Activated CD8-positive, alpha-beta T cell treated with anti-CD3 and anti-CD28 coated beads for 36 hours (primary cell): ENCODE results near the gene GABRG2. TPM values are rescaled to one million over a fixed set of nuclear protein-coding genes. Genes with fewer than 3 reads are reported as not detected.

ENCODE experiments used
- ATAC-seq: fragments of 200-7000 bp; cut with Tn5 transposase; one replicate; pipeline ENCODE4 v1.10.0; 2021; ENCODE audit warnings: mild to moderate bottlenecking, moderate library complexity
- CTCF ChIA-PET: fragments of 350-600 bp; sonication (Branson Sonifier 250); formaldehyde crosslinking; loops from one replicate; lab custom pipeline; 2021; ENCODE audit warnings: antibody characterized with exemption; lab: Charles Lee
- POLR2A ChIA-PET: fragments of 350-600 bp; sonication (Branson Sonifier 250); formaldehyde crosslinking; loops from one replicate; lab custom pipeline; 2021; ENCODE audit warnings: antibody characterized with exemption; lab: Charles Lee
- DNase-seq: peaks from one replicate; pipeline ENCODE4 v3.0.0-alpha.2; 2020
- H3K27ac Mint-ChIP-seq: one replicate; pipeline ENCODE4 v1.8.0; 2021; ENCODE audit warnings: mild to moderate bottlenecking, mixed read lengths
- H3K27me3 Mint-ChIP-seq: one replicate; pipeline ENCODE4 v1.8.0; 2021; ENCODE audit warnings: mixed read lengths
- H3K36me3 Mint-ChIP-seq: one replicate; pipeline ENCODE4 v1.8.0; 2021; ENCODE audit warnings: low read depth, mixed read lengths
- H3K4me1 Mint-ChIP-seq: one replicate; pipeline ENCODE4 v1.8.0; 2021; ENCODE audit warnings: low read depth, mixed read lengths
- H3K4me3 Mint-ChIP-seq: one replicate; pipeline ENCODE4 v1.8.0; 2021; ENCODE audit warnings: mild to moderate bottlenecking, moderate library complexity, mixed read lengths
- H3K9me3 Mint-ChIP-seq: one replicate; pipeline ENCODE4 v1.8.0; 2021; ENCODE audit warnings: mixed read lengths
- CTCF ChIP-seq: fragments of 200-600 bp; IDR thresholded peaks from one replicate; pipeline ENCODE4 v1.8.0; 2022; ENCODE audit warnings: antibody characterized with exemption, mild to moderate bottlenecking
- intact Hi-C: fragments of 100-400 bp; cut with micrococcal nuclease; formaldehyde crosslinking; loops from one replicate; pipeline ENCODE4 v1.10.0; 2022
- total RNA-seq, 2 experiments: library from RNA; stranded (reverse); gene quantifications; one replicate each; pipeline ENCODE4 v1.2.3, GENCODE V29; 2021

GABRG2 gene
- not detected for total RNA-seq

GRCh38 chr5:162067655-162068411 lies at the start of gene GABRG2:
TSS of gene GABRG2 (plus strand) at chr5:162067773. CDS start at chr5:162068000, 227 bp downstream.
- Mint-ChIP-seq H3K4me1 (no peaks in the 10 kb centered on the region), H3K9me3 (peaks cover 2% of the 10 kb centered on the region), H3K27ac (no peak within 1 kb of the TSS), H3K36me3 (no peaks in the 10 kb centered on the region), H3K27me3 (no peaks in the 10 kb centered on the region), H3K4me3 (no peak within 1 kb of the TSS)
- CTCF ChIA-PET: no interaction called here
- DNase-seq (no peak), ATAC-seq (no peak)
- intact Hi-C loops: no loop called here
- POLR2A ChIA-PET: no interaction called here
- no peak for TF ChIP-seq CTCF

- Mint-ChIP-seq H3K4me1 (no peaks in the 10 kb centered on the region), H3K27me3 (no peaks in the 10 kb centered on the region), H3K9me3 (peaks cover 8% of the 10 kb centered on the region), H3K4me3 (no peak overlapping the region), H3K36me3 (no peaks in the 10 kb centered on the region), H3K27ac (no peak overlapping the region)
- CTCF ChIA-PET: no interaction called here
- intact Hi-C loops: no loop called here
- no peak for TF ChIP-seq CTCF
- DNase-seq (no peak), ATAC-seq (no peak)
- POLR2A ChIA-PET: no interaction called here
Measured at GRCh38 chr5:162025312-162025711, 42.3 kb upstream of the GABRG2 start.

DNA sequence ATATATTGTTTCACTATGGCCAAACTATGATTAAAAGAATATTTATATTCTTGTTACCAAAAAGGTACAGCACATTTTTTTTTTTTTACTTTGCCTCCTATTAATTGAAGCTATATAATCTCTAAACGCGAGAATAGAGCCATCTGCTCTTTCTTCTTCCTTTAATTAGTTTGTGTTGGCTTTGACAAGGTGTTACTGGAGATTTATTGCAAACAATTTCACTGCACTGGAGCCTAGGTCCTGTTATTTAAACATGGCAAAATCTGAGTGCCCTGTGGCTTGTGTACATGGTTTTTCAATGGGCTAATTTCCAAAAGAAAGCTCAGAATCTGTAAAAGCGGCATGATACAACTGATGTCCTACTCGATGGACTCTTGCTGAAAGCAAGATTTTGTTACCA lies 40.8 kb upstream of the GABRG2 start:
- intact Hi-C loops: no loop called here
- H3K27ac Mint-ChIP-seq: no peak overlapping the region
- H3K36me3 Mint-ChIP-seq: no peaks in the 10 kb centered on the region
- ATAC-seq (no peak), DNase-seq (no peak)
- H3K9me3 Mint-ChIP-seq: peaks cover 8% of the 10 kb centered on the region
- ChIA-PET CTCF (no interaction called here), POLR2A (no interaction called here)
- no peaks in the 10 kb centered on the region for H3K4me1 Mint-ChIP-seq
- H3K4me3 Mint-ChIP-seq: no peak overlapping the region
- no peaks in the 10 kb centered on the region for H3K27me3 Mint-ChIP-seq
- no peak for TF ChIP-seq CTCF

- no peak for TF ChIP-seq CTCF
- no peaks in the 10 kb centered on the region for H3K4me1 Mint-ChIP-seq
- ChIA-PET POLR2A (no interaction called here), CTCF (interaction anchor here (0.5 kb wide), 1 partner anchor 211 kb away, joined by 3 read pairs; no protein-coding TSS in a partner anchor)
- peaks cover 5% of the 10 kb centered on the region for H3K9me3 Mint-ChIP-seq
- intact Hi-C loops: no loop called here
- ATAC-seq: no peak
- no peak for DNase-seq
- H3K36me3 Mint-ChIP-seq: no peaks in the 10 kb centered on the region
- H3K27me3 Mint-ChIP-seq: no peaks in the 10 kb centered on the region
- H3K27ac Mint-ChIP-seq: no peak overlapping the region
- no peak overlapping the region for H3K4me3 Mint-ChIP-seq
Measured at GRCh38 chr5:162037431-162037830, 30.1 kb upstream of the GABRG2 start.

- Mint-ChIP-seq H3K4me1 (no peaks in the 10 kb centered on the region), H3K27ac (no peak overlapping the region), H3K9me3 (peaks cover 2% of the 10 kb centered on the region), H3K36me3 (no peaks in the 10 kb centered on the region), H3K27me3 (no peaks in the 10 kb centered on the region), H3K4me3 (no peak overlapping the region)
- DNase-seq: no peak
- intact Hi-C loops: no loop called here
- ChIA-PET POLR2A (no interaction called here), CTCF (no interaction called here)
- no peak for TF ChIP-seq CTCF
- ATAC-seq: no peak
Measured at GRCh38 chr5:162047279-162047678, 20.3 kb upstream of the GABRG2 start.
